Esophagus squamous epithelium (tissue), 5 donors: ENCODE data around the gene PPM1G. TPM values are rescaled to one million over a fixed set of nuclear protein-coding genes. Genes with fewer than 3 reads are reported as not detected.

ENCODE experiments used
- DNase-seq: peaks from one replicate; lab custom pipeline; 2025; lab: John Stamatoyannopoulos, UW
- H3K27ac ChIP-seq, 4 donors: fragments of 200-600 bp; sonication (generic); one replicate each; pipeline ENCODE4 v1.5.1; 2016 to 2019; ENCODE audit warnings: mild to moderate bottlenecking in 1 of 4
- H3K27me3 ChIP-seq, 4 donors: fragments of 200-600 bp; sonication (generic); 1 replicate in 3 of 4; 2 replicates in 1 of 4; pipeline versions ENCODE4 v1.5.1 to v1.6.0; 2017 to 2021; ENCODE audit warnings: antibody characterized with exemption in 1 of 4
- H3K36me3 ChIP-seq, 3 donors: fragments of 200-600 bp; sonication (generic); one replicate each; pipeline ENCODE4 v1.5.1; 2016 to 2019
- H3K4me1 ChIP-seq, 3 donors: fragments of 200-600 bp; sonication (generic); one replicate each; pipeline ENCODE4 v1.5.1; 2017 to 2019
- H3K4me3 ChIP-seq, 4 donors: fragments of 200-600 bp; sonication (generic); 1 replicate in 3 of 4; 2 replicates in 1 of 4; pipeline ENCODE4 v1.5.1; 2016 to 2019; ENCODE audit warnings: mild to moderate bottlenecking in 2 of 4, moderate library complexity in 1 of 4
- H3K9me3 ChIP-seq, 3 donors: fragments of 200-600 bp; sonication (generic); one replicate each; pipeline ENCODE4 v1.5.1; 2016 to 2019
- POLR2A ChIP-seq, 4 donors: fragments of 450-650 bp; IDR thresholded peaks; one replicate each; pipeline ENCODE4 v1.6.1; 2017; ENCODE audit warnings: antibody characterized with exemption in 4 of 4, mild to moderate bottlenecking in 4 of 4, moderate library complexity in 3 of 4
- WGBS, 2 donors: methylation state at CpG; one replicate each; pipeline ENCODE4 v1.1.5; 2018; 5-methylcytosine and 5-hydroxymethylcytosine counted together
- intact Hi-C: fragments of 100-400 bp; cut with DNase I; formaldehyde crosslinking; loops from one replicate; pipeline ENCODE4 v1.15.0; 2022
- total RNA-seq, 4 donors: library from RNA; depleted of rRNA; stranded (reverse); fragments of >200 nt; gene quantifications; one replicate each; pipeline ENCODE4 v1.1.0, GENCODE V29; 2016
- TF ChIP-seq, protein P1 (sequence below), 6 experiments: fragments of 450-650 bp in 4 of 6; fragments of 200-600 bp in 2 of 6; sonication (generic) in 2 of 6; IDR thresholded peaks; one replicate each; pipeline ENCODE4 v1.5.1; 2016 to 2019; ENCODE audit warnings: antibody characterized with exemption in 6 of 6, mild to moderate bottlenecking in 4 of 6, moderate library complexity in 4 of 6
- donor health status: DM: yes; HTN: yes; CAD: no.

PPM1G gene
- total RNA-seq, 4 donors from 2014 or later, result 51.9 to 77.1 (median 67.4) TPM

DNA sequence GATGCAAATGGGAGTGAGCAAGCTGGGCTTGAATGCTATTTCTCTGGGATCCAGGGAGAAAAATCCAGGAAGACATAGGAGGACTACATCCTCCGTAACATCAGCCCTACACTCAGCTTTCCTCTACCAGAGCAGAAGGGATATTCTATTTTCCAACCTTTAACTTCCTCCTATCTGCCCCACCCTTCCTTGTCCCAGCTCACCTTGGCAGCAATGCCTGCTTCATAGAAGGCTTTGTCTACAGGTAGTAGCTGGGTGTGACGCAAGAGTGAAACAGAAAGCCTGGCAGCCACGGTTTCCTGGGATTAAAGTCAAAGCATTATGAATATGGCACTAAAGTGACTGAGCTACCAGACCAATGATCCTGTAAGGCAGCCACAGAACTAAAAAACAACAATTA is 36.7 kb upstream of the PPM1G start:
- no peaks in the 10 kb centered on the region for H3K9me3 ChIP-seq
- WGBS, 2 donors, result 41 to 42% methylated on average over 3 of the region's 3 CpGs
- H3K4me1 ChIP-seq, result peaks cover 7 to 40% (median 9%) of the 10 kb centered on the region in 3 donors
- intact Hi-C loops, result no loop called here
- no peaks in the 10 kb centered on the region for H3K27me3 ChIP-seq
- peaks cover 10 to 73% (median 12%) of the 10 kb centered on the region in 3 donors for H3K36me3 ChIP-seq
- no peak for DNase-seq
- H3K4me3 ChIP-seq, result peak overlapping the region in 1 of 4 donors; percentile 26
- TF ChIP-seq, protein P1, sequence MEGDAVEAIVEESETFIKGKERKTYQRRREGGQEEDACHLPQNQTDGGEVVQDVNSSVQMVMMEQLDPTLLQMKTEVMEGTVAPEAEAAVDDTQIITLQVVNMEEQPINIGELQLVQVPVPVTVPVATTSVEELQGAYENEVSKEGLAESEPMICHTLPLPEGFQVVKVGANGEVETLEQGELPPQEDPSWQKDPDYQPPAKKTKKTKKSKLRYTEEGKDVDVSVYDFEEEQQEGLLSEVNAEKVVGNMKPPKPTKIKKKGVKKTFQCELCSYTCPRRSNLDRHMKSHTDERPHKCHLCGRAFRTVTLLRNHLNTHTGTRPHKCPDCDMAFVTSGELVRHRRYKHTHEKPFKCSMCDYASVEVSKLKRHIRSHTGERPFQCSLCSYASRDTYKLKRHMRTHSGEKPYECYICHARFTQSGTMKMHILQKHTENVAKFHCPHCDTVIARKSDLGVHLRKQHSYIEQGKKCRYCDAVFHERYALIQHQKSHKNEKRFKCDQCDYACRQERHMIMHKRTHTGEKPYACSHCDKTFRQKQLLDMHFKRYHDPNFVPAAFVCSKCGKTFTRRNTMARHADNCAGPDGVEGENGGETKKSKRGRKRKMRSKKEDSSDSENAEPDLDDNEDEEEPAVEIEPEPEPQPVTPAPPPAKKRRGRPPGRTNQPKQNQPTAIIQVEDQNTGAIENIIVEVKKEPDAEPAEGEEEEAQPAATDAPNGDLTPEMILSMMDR (IDR thresholded peaks at IDR 0.05), result no peak
- TF ChIP-seq POLR2A (IDR thresholded peaks at IDR 0.05), result peak in 1 of 4 donors; percentile 29
- peak overlapping the region; percentile 81 to 90 (median 88) for H3K27ac ChIP-seq

DNA sequence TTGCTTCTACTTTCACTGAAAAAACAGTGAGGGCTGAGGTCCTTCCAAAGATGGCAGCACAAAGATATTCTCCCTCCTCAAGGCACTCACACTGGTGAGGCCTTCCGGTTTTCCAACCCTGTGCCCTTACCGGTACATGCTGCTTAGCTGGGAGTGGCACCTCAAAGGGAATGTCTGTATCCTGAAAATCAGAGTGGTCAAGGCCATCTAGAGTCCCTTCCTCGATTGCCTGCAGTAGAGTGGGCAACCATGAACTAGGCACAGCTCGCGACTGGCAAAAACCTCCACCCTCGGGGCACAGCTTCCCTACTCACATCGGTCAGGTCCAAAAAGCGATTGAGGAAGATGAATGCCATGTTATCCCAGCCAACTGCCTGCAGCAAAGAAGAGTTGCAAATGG is 36.2 kb upstream of the PPM1G start:
- no peaks in the 10 kb centered on the region for H3K27me3 ChIP-seq
- TF ChIP-seq, protein P1 (IDR thresholded peaks at IDR 0.05), result no peak
- TF ChIP-seq POLR2A (IDR thresholded peaks at IDR 0.05), result no peak
- H3K4me1 ChIP-seq, result peaks cover 7 to 40% (median 9%) of the 10 kb centered on the region in 3 donors
- intact Hi-C loops, result no loop called here
- peak overlapping the region; percentile 81 to 90 (median 88) for H3K27ac ChIP-seq
- peak overlapping the region in 1 of 4 donors; percentile 26 for H3K4me3 ChIP-seq
- 45 to 52% methylated on average over 2 to 5 of the region's 8 CpGs for WGBS, 2 donors
- no peak for DNase-seq
- H3K36me3 ChIP-seq, result peaks cover 13 to 77% (median 16%) of the 10 kb centered on the region in 3 donors
- H3K9me3 ChIP-seq, result no peaks in the 10 kb centered on the region

DNA sequence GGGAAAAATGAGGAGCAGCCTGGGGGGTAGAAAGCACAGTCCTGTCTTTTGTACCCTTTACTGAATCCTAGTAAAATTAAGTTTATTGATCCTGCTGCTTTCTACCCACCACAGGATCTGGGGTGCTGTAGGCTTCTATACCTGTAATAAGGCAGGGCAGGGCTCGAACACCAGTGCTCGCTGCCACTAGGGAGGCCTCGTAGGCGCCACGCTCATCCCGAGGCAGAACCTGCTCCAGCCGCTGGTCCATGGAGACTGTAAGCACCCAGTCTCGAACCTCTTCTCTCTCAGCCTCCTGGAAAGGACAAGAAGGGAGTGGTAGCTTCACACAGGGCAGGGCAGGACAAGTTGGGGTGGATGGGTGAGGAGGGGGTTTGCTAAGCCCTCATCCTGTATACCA is 35.8 kb upstream of the PPM1G start:
- Histone ChIP-seq H3K27me3 (no peaks in the 10 kb centered on the region), H3K9me3 (no peaks in the 10 kb centered on the region), H3K27ac (peak overlapping the region; percentile 81 to 90 (median 88)), H3K4me3 (peak overlapping the region in 1 of 4 donors; percentile 26), H3K36me3 (peaks cover 16 to 77% (median 21%) of the 10 kb centered on the region in 3 donors), H3K4me1 (peaks cover 7 to 40% (median 9%) of the 10 kb centered on the region in 3 donors)
- intact Hi-C loops, result no loop called here
- no peak for TF ChIP-seq POLR2A (IDR thresholded peaks at IDR 0.05)
- TF ChIP-seq, protein P1 (IDR thresholded peaks at IDR 0.05), result no peak
- no peak for DNase-seq
- WGBS, 2 donors, result 57 to 93% methylated on average over 2 to 3 of the region's 8 CpGs

DNA sequence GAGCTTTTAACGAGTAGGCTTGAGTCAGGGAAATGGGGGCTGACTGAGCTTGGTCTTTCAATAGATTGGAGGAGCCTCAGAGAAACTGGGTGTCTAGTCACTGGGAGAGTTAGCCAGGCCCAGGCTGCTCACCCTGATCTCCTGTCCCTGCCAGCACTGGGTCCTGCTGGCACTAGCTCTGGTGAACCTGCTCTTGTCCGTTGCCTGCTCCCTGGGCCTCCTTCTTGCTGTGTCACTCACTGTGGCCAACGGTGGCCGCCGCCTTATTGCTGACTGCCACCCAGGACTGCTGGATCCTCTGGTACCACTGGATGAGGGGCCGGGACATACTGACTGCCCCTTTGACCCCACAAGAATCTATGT is 33.5 kb upstream of the PPM1G start:
- no peaks in the 10 kb centered on the region for H3K9me3 ChIP-seq
- intact Hi-C loops, result no loop called here
- H3K4me3 ChIP-seq, result peak overlapping the region; percentile 30 to 62 (median 53)
- H3K27ac ChIP-seq, result peak overlapping the region; percentile 70 to 84 (median 76)
- peaks cover 29 to 78% (median 29%) of the 10 kb centered on the region in 3 donors for H3K36me3 ChIP-seq
- H3K4me1 ChIP-seq, result peaks cover 7 to 40% (median 9%) of the 10 kb centered on the region in 3 donors
- no peak for DNase-seq
- 55 to 62% methylated on average over 2 to 6 of the region's 6 CpGs for WGBS, 2 donors
- H3K27me3 ChIP-seq, result no peaks in the 10 kb centered on the region
- TF ChIP-seq POLR2A (IDR thresholded peaks at IDR 0.05), result no peak
- TF ChIP-seq, protein P1 (IDR thresholded peaks at IDR 0.05), result no peak

DNA sequence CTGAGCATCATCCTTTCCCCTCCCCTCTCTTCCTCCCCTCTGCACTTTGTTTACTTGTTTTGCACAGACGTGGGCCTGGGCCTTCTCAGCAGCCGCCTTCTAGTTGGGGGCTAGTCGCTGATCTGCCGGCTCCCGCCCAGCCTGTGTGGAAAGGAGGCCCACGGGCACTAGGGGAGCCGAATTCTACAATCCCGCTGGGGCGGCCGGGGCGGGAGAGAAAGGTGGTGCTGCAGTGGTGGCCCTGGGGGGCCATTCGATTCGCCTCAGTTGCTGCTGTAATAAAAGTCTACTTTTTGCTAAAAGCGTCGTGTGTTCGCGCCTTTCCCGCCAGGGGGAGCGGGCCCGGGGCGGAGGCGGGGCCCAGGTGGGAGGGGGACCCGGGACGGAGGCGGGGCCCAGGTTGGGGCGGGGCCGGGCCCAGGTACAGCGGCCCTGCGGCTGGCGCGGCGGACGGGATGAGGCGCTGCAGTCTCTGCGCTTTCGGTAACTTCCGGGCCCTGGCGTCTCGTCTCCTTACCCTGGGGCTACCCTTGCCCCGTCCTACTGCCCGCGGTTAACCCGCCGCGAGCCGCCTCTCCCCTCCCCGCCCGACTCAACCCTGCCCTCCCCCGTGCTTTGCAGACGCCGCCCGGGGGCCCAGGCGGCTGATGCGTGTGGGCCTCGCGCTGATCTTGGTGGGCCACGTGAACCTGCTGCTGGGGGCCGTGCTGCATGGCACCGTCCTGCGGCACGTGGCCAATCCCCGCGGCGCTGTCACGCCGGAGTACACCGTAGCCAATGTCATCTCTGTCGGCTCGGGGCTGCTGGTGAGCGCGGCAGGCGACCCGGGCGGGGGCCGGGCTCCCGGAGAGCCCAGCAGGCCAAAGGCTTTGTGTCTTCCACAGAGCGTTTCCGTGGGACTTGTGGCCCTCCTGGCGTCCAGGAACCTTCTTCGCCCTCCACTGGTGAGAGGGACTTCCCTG is 32.8 kb upstream of the PPM1G start, which contains the start of gene KRTCAP3:
Gene KRTCAP3 (plus strand): TSS at position 424 of the 962 bp plus-strand sequence. CDS start 32 bp downstream, at position 456.
- Histone ChIP-seq H3K27me3 (no peaks in the 10 kb centered on the region), H3K4me1 (peaks cover 7 to 40% (median 9%) of the 10 kb centered on the region in 3 donors), H3K4me3 (peak within 1 kb of the TSS; percentile 30 to 62 (median 53)), H3K9me3 (no peaks in the 10 kb centered on the region), H3K36me3 (peaks cover 34 to 78% (median 35%) of the 10 kb centered on the region in 3 donors), H3K27ac (peak within 1 kb of the TSS; percentile 70 to 84 (median 76))
- WGBS, 2 donors, result 43 to 48% methylated on average over 5 to 29 of the region's 80 CpGs
- intact Hi-C loops, result no loop called here
- DNase-seq, result no peak
- no peak for TF ChIP-seq POLR2A (IDR thresholded peaks at IDR 0.05)
- TF ChIP-seq, protein P1 (IDR thresholded peaks at IDR 0.05), result peak in 5 of 6 experiments; percentile 19 to 37 (median 24)
